Natural killer cell (primary cell): Measurements from ENCODE around the gene AADACL3. TPM values are rescaled to one million over a fixed set of nuclear protein-coding genes. Genes with fewer than 3 reads are reported as not detected.

Experiments
- ATAC-seq, 3 donors: fragments of 150-1000 bp in 2 of 3; fragments of 200-7000 bp in 1 of 3; cut with Tn5 transposase; 1 replicate in 1 of 3; 2 replicates in 2 of 3; pipeline ENCODE4 v1.10.0; 2021; ENCODE audit warnings: mild to moderate bottlenecking in 2 of 3, moderate library complexity in 2 of 3
- DNase-seq, 2 donors: peaks; one replicate each; pipeline versions ENCODE4 v3.0.0 to v3.0.0-alpha.2; 2013 to 2021; ENCODE audit warnings: mixed read lengths in 1 of 2
- H3K27ac ChIP-seq: one replicate; pipeline ENCODE4 v1.5.1; 2013; ENCODE audit warnings: mild to moderate bottlenecking, low read length
- H3K27me3 ChIP-seq: one replicate; pipeline ENCODE4 v1.6.1; 2013; ENCODE audit warnings: low read length; ENCODE audit not compliant: control insufficient read depth, insufficient read depth
- H3K36me3 ChIP-seq: one replicate; pipeline ENCODE4 v1.6.1; 2013; ENCODE audit warnings: low read length; ENCODE audit not compliant: control insufficient read depth, insufficient read depth
- H3K4me1 ChIP-seq: one replicate; pipeline ENCODE4 v1.6.1; 2013; ENCODE audit warnings: low read length; ENCODE audit not compliant: control insufficient read depth, insufficient read depth
- H3K4me3 ChIP-seq: one replicate; pipeline ENCODE4 v1.5.1; 2013; ENCODE audit warnings: low read length
- H3K9me3 ChIP-seq: one replicate; pipeline ENCODE4 v1.6.1; 2013; ENCODE audit warnings: low read length; ENCODE audit not compliant: control insufficient read depth, insufficient read depth
- H3K27ac Mint-ChIP-seq, 2 donors: one replicate each; pipeline ENCODE4 v1.8.0; 2022; ENCODE audit warnings: mild to moderate bottlenecking in 2 of 2, mixed read lengths in 2 of 2, moderate library complexity in 1 of 2
- H3K27me3 Mint-ChIP-seq, 2 donors: one replicate each; pipeline ENCODE4 v1.8.0; 2022; ENCODE audit warnings: low read depth in 2 of 2, mixed read lengths in 2 of 2
- H3K36me3 Mint-ChIP-seq: one replicate; pipeline ENCODE4 v1.8.0; 2022; ENCODE audit warnings: mixed read lengths
- H3K4me1 Mint-ChIP-seq, 2 donors: one replicate each; pipeline ENCODE4 v1.8.0; 2022; ENCODE audit warnings: mixed read lengths in 2 of 2
- H3K4me3 Mint-ChIP-seq: one replicate; pipeline ENCODE4 v1.8.0; 2022; ENCODE audit warnings: mild to moderate bottlenecking, moderate library complexity, mixed read lengths
- H3K9me3 Mint-ChIP-seq, 2 donors: one replicate each; pipeline ENCODE4 v1.8.0; 2022; ENCODE audit warnings: mixed read lengths in 2 of 2
- WGBS: methylation state at CpG from one replicate; pipeline ENCODE4 v1.1.7; 2013; ENCODE audit warnings: missing lambda C conversion rate; ENCODE audit not compliant: insufficient coverage; 5-methylcytosine and 5-hydroxymethylcytosine counted together
- intact Hi-C: fragments of 100-400 bp; cut with micrococcal nuclease; formaldehyde crosslinking; loops from one replicate; pipeline ENCODE4 v1.14.2; 2022
- total RNA-seq, 4 donors: library from RNA; stranded (reverse); fragments of 120-200 nt in 1 of 4; gene quantifications; one replicate each; pipeline versions ENCODE4 v1.2.3 to v1.2.4, GENCODE V29; 2013 to 2022
- TF ChIP-seq, protein P1 (sequence below): fragments of 200-600 bp; IDR thresholded peaks from one replicate; pipeline ENCODE4 v1.8.0; 2022; ENCODE audit warnings: antibody characterized with exemption

AADACL3 gene
- total RNA-seq, 3 donors from 2014 or later (not counting 1 experiment from before 2014, with no cell fraction given) = not detected

DNA sequence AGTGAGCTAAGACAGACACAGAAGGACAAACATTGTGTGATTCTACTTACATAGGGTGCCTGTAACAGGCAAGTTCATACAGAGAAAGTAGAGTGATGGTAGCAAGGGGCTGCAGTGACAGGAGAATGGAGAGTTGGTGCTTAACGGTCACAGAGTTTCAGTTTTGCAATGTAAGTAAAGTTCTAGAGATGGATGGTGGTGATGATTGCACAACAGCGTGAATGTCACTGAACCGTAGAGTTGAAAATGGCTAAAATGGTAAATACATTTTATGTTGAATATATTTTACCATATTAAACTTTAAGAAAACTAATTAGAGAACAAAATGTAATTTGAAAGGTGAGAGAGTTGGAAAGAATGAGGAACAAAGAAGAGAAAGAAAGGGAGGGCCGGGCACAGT is 38.8 kb downstream of the AADACL3 start:
- Mint-ChIP-seq H3K27ac (no peak overlapping the region), H3K4me3 (no peak overlapping the region)

DNA sequence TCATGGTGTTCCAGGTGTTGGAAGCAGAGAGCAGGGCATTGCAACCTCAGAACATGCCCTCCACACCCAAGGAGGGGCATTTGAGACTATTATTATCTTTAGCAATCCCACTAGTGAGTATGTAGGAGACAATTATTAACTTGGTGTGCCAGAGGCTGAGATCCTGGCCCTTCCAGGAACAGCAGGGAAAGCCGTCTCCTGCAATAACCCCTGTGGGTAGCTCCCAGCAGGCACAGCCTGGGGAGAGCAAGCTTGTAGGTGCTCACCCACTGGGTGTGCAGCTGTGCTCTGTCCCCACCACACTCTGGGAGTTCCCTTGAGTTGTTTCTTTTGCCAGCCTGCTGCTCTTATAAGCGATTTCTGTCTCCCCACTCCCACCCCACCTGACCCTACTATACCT is 40.4 kb downstream of the AADACL3 start:
- Histone ChIP-seq H3K4me1 (no peaks in the 10 kb centered on the region), H3K36me3 (no peaks in the 10 kb centered on the region), H3K27ac (no peak overlapping the region), H3K4me3 (no peak overlapping the region), H3K27me3 (no peaks in the 10 kb centered on the region), H3K9me3 (no peaks in the 10 kb centered on the region)
- ATAC-seq = no peak
- H3K9me3 Mint-ChIP-seq = no peaks in the 10 kb centered on the region
- no peak for DNase-seq
- H3K4me1 Mint-ChIP-seq = no peaks in the 10 kb centered on the region
- H3K36me3 Mint-ChIP-seq = no peaks in the 10 kb centered on the region
- H3K27ac Mint-ChIP-seq = no peak overlapping the region
- intact Hi-C loops = no loop called here
- no peak overlapping the region for H3K4me3 Mint-ChIP-seq
- peaks cover 27 to 53% of the 10 kb centered on the region in 2 donors for H3K27me3 Mint-ChIP-seq
- 67% methylated on average over 1 of the region's 2 CpGs for WGBS
- TF ChIP-seq, protein P1, sequence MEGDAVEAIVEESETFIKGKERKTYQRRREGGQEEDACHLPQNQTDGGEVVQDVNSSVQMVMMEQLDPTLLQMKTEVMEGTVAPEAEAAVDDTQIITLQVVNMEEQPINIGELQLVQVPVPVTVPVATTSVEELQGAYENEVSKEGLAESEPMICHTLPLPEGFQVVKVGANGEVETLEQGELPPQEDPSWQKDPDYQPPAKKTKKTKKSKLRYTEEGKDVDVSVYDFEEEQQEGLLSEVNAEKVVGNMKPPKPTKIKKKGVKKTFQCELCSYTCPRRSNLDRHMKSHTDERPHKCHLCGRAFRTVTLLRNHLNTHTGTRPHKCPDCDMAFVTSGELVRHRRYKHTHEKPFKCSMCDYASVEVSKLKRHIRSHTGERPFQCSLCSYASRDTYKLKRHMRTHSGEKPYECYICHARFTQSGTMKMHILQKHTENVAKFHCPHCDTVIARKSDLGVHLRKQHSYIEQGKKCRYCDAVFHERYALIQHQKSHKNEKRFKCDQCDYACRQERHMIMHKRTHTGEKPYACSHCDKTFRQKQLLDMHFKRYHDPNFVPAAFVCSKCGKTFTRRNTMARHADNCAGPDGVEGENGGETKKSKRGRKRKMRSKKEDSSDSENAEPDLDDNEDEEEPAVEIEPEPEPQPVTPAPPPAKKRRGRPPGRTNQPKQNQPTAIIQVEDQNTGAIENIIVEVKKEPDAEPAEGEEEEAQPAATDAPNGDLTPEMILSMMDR = no peak

More for the DNA sequence above, 38.8 kb downstream of the AADACL3 start:
- 80% methylated on average over 2 of the region's 4 CpGs for WGBS
- Histone ChIP-seq H3K27ac (no peak overlapping the region), H3K27me3 (peaks cover 6% of the 10 kb centered on the region), H3K4me3 (no peak overlapping the region), H3K36me3 (no peaks in the 10 kb centered on the region), H3K4me1 (no peaks in the 10 kb centered on the region), H3K9me3 (no peaks in the 10 kb centered on the region)
- Mint-ChIP-seq H3K9me3 (peaks cover 8 to 9% of the 10 kb centered on the region in 2 donors), H3K36me3 (peaks cover 12% of the 10 kb centered on the region), H3K4me1 (no peaks in the 10 kb centered on the region), H3K27me3 (peaks cover 36 to 64% of the 10 kb centered on the region in 2 donors)
- ATAC-seq (no peak), DNase-seq (no peak)
- TF ChIP-seq, protein P1 = no peak
- intact Hi-C loops = no loop called here

DNA sequence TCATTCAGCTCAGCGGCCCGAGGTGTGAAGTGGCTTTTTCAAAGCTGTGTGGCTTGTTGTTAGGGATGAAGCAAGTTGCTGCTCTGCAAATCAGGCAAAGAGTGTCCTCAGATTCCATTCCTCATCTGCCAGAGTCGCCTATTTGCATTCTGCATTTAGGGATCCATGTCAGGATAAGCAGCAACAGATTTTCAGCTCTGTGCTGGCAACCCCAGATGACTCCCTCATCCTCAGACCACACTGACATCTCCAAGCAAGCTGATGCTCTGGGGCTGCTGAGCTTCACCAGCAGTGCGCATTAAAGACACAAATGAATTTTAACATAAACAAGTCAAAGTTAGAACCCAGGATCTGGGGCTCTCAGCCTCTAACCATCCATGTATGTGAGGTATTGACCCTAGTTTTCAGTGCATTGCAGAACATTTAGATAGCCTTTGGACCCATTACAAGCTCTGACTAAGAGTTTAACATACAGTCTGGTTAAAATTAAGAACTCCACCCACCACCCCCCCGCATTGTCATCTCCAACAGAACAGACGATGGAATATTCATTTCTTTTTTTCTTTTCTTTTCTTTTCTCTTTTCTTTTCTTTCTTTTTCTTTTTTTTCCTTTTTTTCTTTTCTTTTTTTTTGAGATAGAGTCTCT is 41.0 kb downstream of the AADACL3 start:
- H3K36me3 Mint-ChIP-seq = no peaks in the 10 kb centered on the region
- DNase-seq (no peak), ATAC-seq (no peak)
- H3K27me3 Mint-ChIP-seq = peaks cover 27 to 51% of the 10 kb centered on the region in 2 donors
- Histone ChIP-seq H3K4me3 (no peak overlapping the region), H3K27ac (no peak overlapping the region), H3K27me3 (no peaks in the 10 kb centered on the region), H3K36me3 (no peaks in the 10 kb centered on the region), H3K4me1 (no peaks in the 10 kb centered on the region), H3K9me3 (no peaks in the 10 kb centered on the region)
- intact Hi-C loops = no loop called here
- H3K27ac Mint-ChIP-seq = no peak overlapping the region
- H3K4me1 Mint-ChIP-seq = no peaks in the 10 kb centered on the region
- no peak overlapping the region for H3K4me3 Mint-ChIP-seq
- 68% methylated on average over 6 of the region's 6 CpGs for WGBS
- TF ChIP-seq, protein P1 = no peak
- no peaks in the 10 kb centered on the region for H3K9me3 Mint-ChIP-seq

DNA sequence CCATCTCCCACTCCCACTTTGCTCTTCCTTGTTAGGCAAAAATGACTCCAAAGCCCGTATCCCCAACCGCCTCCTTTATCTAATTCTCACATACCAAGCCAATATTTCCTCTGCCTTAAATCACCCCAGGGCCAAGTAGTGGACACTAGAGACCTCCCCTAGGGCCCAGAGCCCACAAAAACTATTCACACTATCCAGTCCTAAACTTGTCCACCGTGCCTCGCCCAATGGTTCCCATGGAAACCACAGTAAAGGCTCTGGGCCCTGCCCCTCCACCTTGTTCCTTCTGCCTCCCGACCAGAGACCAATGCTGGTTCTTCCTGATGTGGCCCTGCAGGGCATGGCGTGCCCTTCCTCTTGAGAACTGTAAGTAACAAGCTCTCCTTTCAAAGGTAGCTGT is 41.9 kb downstream of the AADACL3 start:
- H3K27me3 Mint-ChIP-seq = peaks cover 27 to 49% of the 10 kb centered on the region in 2 donors
- H3K27ac ChIP-seq = no peak overlapping the region
- no peaks in the 10 kb centered on the region for H3K36me3 Mint-ChIP-seq
- no peaks in the 10 kb centered on the region for H3K4me1 Mint-ChIP-seq
- TF ChIP-seq, protein P1 = no peak
- no peak overlapping the region for H3K4me3 ChIP-seq
- H3K36me3 ChIP-seq = no peaks in the 10 kb centered on the region
- no peaks in the 10 kb centered on the region for H3K27me3 ChIP-seq
- no peak overlapping the region for H3K4me3 Mint-ChIP-seq
- 76% methylated on average over 6 of the region's 6 CpGs for WGBS
- no peak for ATAC-seq
- intact Hi-C loops = no loop called here
- H3K9me3 ChIP-seq = no peaks in the 10 kb centered on the region
- H3K4me1 ChIP-seq = no peaks in the 10 kb centered on the region
- no peak for DNase-seq
- H3K9me3 Mint-ChIP-seq = no peaks in the 10 kb centered on the region
- H3K27ac Mint-ChIP-seq = no peak overlapping the region
